Activated CD4-positive, alpha-beta T cell treated with anti-CD3 and anti-CD28 coated beads, Interleukin-2, amount 10 ng/mL, durations not matched to agents 24 days and 14 days (primary cell): ENCODE measurements around the gene GPSM1. TPM values are rescaled to one million over a fixed set of nuclear protein-coding genes. Genes with fewer than 3 reads are reported as not detected.

ENCODE experiments used
- DNase-seq: peaks from one replicate; pipeline ENCODE4 v3.0.0; 2022
- H3K27ac Mint-ChIP-seq: one replicate; pipeline ENCODE4 v1.8.0; 2022; ENCODE audit warnings: mild to moderate bottlenecking, mixed read lengths
- H3K27me3 Mint-ChIP-seq: one replicate; pipeline ENCODE4 v1.8.0; 2022; ENCODE audit warnings: mixed read lengths
- H3K36me3 Mint-ChIP-seq: one replicate; pipeline ENCODE4 v1.8.0; 2022; ENCODE audit warnings: low read depth, mild to moderate bottlenecking, mixed read lengths
- H3K4me1 Mint-ChIP-seq: one replicate; pipeline ENCODE4 v1.8.0; 2021; ENCODE audit warnings: mixed read lengths
- H3K4me3 Mint-ChIP-seq: one replicate; pipeline ENCODE4 v1.8.0; 2022; ENCODE audit warnings: mild to moderate bottlenecking, moderate library complexity, mixed read lengths
- H3K9me3 Mint-ChIP-seq: one replicate; pipeline ENCODE4 v1.8.0; 2021; ENCODE audit warnings: mixed read lengths
- intact Hi-C: fragments of 100-400 bp; cut with micrococcal nuclease; formaldehyde crosslinking; loops from one replicate; pipeline ENCODE4 v1.15.1; 2023
- total RNA-seq: library from RNA; stranded (reverse); gene quantifications from 2 replicates; pipeline ENCODE4 v1.2.3, GENCODE V29; 2022

The GPSM1 gene
- total RNA-seq, 1 donor from 2014 or later, result 19.2 TPM

GRCh38 chr9:136286359-136286986 lies 40.9 kb upstream of the GPSM1 start:
- peaks cover 5% of the 10 kb centered on the region for H3K4me1 Mint-ChIP-seq
- no peaks in the 10 kb centered on the region for H3K27me3 Mint-ChIP-seq
- no peak for DNase-seq
- H3K27ac Mint-ChIP-seq, result peak overlapping the region; percentile 16
- H3K36me3 Mint-ChIP-seq, result no peaks in the 10 kb centered on the region
- no peak overlapping the region for H3K4me3 Mint-ChIP-seq
- intact Hi-C loops, result no loop called here
- H3K9me3 Mint-ChIP-seq, result no peaks in the 10 kb centered on the region

- intact Hi-C loops, result no loop called here
- no peak for DNase-seq
- H3K9me3 Mint-ChIP-seq, result no peaks in the 10 kb centered on the region
- H3K4me3 Mint-ChIP-seq, result no peak overlapping the region
- no peak overlapping the region for H3K27ac Mint-ChIP-seq
- H3K27me3 Mint-ChIP-seq, result no peaks in the 10 kb centered on the region
- no peaks in the 10 kb centered on the region for H3K36me3 Mint-ChIP-seq
- H3K4me1 Mint-ChIP-seq, result peaks cover 5% of the 10 kb centered on the region
These were observed 40.4 kb upstream of the GPSM1 start for GRCh38 chr9:136286987-136287379.

GRCh38 chr9:136287960-136288753 lies 39.2 kb upstream of the GPSM1 start:
- no peak overlapping the region for H3K4me3 Mint-ChIP-seq
- H3K27me3 Mint-ChIP-seq, result no peaks in the 10 kb centered on the region
- peaks cover 5% of the 10 kb centered on the region for H3K4me1 Mint-ChIP-seq
- no peak for DNase-seq
- intact Hi-C loops, result no loop called here
- H3K27ac Mint-ChIP-seq, result no peak overlapping the region
- no peaks in the 10 kb centered on the region for H3K9me3 Mint-ChIP-seq
- H3K36me3 Mint-ChIP-seq, result no peaks in the 10 kb centered on the region

- no peak for DNase-seq
- no peak overlapping the region for H3K27ac Mint-ChIP-seq
- H3K4me1 Mint-ChIP-seq, result no peaks in the 10 kb centered on the region
- no peaks in the 10 kb centered on the region for H3K9me3 Mint-ChIP-seq
- no peaks in the 10 kb centered on the region for H3K36me3 Mint-ChIP-seq
- H3K27me3 Mint-ChIP-seq, result no peaks in the 10 kb centered on the region
- intact Hi-C loops, result no loop called here
- no peak overlapping the region for H3K4me3 Mint-ChIP-seq
These were observed 37.5 kb upstream of the GPSM1 start for GRCh38 chr9:136289651-136290507.

- intact Hi-C loops, result no loop called here
- Mint-ChIP-seq H3K4me1 (no peaks in the 10 kb centered on the region), H3K36me3 (no peaks in the 10 kb centered on the region), H3K4me3 (no peak overlapping the region), H3K9me3 (no peaks in the 10 kb centered on the region), H3K27ac (no peak overlapping the region), H3K27me3 (no peaks in the 10 kb centered on the region)
- DNase-seq, result no peak
These were observed 36.8 kb upstream of the GPSM1 start for GRCh38 chr9:136290508-136291000.

- intact Hi-C loops, result no loop called here
- H3K36me3 Mint-ChIP-seq, result no peaks in the 10 kb centered on the region
- DNase-seq, result no peak
- no peak overlapping the region for H3K4me3 Mint-ChIP-seq
- no peaks in the 10 kb centered on the region for H3K9me3 Mint-ChIP-seq
- no peak overlapping the region for H3K27ac Mint-ChIP-seq
- no peaks in the 10 kb centered on the region for H3K27me3 Mint-ChIP-seq
- no peaks in the 10 kb centered on the region for H3K4me1 Mint-ChIP-seq
These were observed 35.9 kb upstream of the GPSM1 start for GRCh38 chr9:136291306-136292025.

- no peak for DNase-seq
- no peak overlapping the region for H3K27ac Mint-ChIP-seq
- intact Hi-C loops, result no loop called here
- H3K4me3 Mint-ChIP-seq, result no peak overlapping the region
- H3K36me3 Mint-ChIP-seq, result no peaks in the 10 kb centered on the region
- H3K4me1 Mint-ChIP-seq, result no peaks in the 10 kb centered on the region
- no peaks in the 10 kb centered on the region for H3K27me3 Mint-ChIP-seq
- H3K9me3 Mint-ChIP-seq, result no peaks in the 10 kb centered on the region
These were observed 35.3 kb upstream of the GPSM1 start for GRCh38 chr9:136292026-136292538.

- no peak for DNase-seq
- no peak overlapping the region for H3K27ac Mint-ChIP-seq
These were observed 34.5 kb upstream of the GPSM1 start for GRCh38 chr9:136292591-136293448.

GRCh38 chr9:136293476-136294077 lies 33.8 kb upstream of the GPSM1 start:
- no peak for DNase-seq
- intact Hi-C loops, result no loop called here
- Mint-ChIP-seq H3K4me3 (no peak overlapping the region), H3K27me3 (no peaks in the 10 kb centered on the region), H3K9me3 (no peaks in the 10 kb centered on the region), H3K4me1 (no peaks in the 10 kb centered on the region), H3K27ac (no peak overlapping the region), H3K36me3 (no peaks in the 10 kb centered on the region)

More at GRCh38 chr9:136292591-136293448, 34.5 kb upstream of the GPSM1 start:
- Mint-ChIP-seq H3K4me3 (no peak overlapping the region), H3K36me3 (no peaks in the 10 kb centered on the region), H3K27me3 (no peaks in the 10 kb centered on the region), H3K9me3 (no peaks in the 10 kb centered on the region), H3K4me1 (no peaks in the 10 kb centered on the region)
- intact Hi-C loops, result no loop called here

GRCh38 chr9:136294437-136294836 lies 32.9 kb upstream of the GPSM1 start:
- Mint-ChIP-seq H3K4me3 (no peak overlapping the region), H3K9me3 (no peaks in the 10 kb centered on the region), H3K36me3 (no peaks in the 10 kb centered on the region), H3K4me1 (no peaks in the 10 kb centered on the region), H3K27ac (no peak overlapping the region), H3K27me3 (no peaks in the 10 kb centered on the region)
- intact Hi-C loops, result no loop called here
- DNase-seq, result no peak

GRCh38 chr9:136295055-136295454 lies 32.3 kb upstream of the GPSM1 start:
- no peak overlapping the region for H3K27ac Mint-ChIP-seq
- intact Hi-C loops, result no loop called here

More at GRCh38 chr9:136295055-136295454, 32.3 kb upstream of the GPSM1 start:
- Mint-ChIP-seq H3K27me3 (no peaks in the 10 kb centered on the region), H3K4me3 (no peak overlapping the region), H3K9me3 (no peaks in the 10 kb centered on the region), H3K4me1 (no peaks in the 10 kb centered on the region), H3K36me3 (no peaks in the 10 kb centered on the region)
- no peak for DNase-seq
